HG02870 (cell line): ENCODE results near the gene PFKL.
"Not testable (repeated sequence)": the region's sequence is repeated elsewhere in the genome, so short reads cannot be mapped to it uniquely, and the experiment has no call there.

Source experiments
- ATAC-seq: cut with Tn5 transposase; IDR thresholded peaks from one replicate; pipeline ENCODE4 v1.9.1; 2021; ENCODE audit warnings: mild to moderate bottlenecking, moderate library complexity; ENCODE audit not compliant: unreplicated experiment

PFKL gene

GRCh38 chr21:44337941-44338895 is 38.4 kb downstream of the PFKL start:
- ATAC-seq, result no peak

- ATAC-seq, result peak; percentile 80
These were observed 39.4 kb downstream of the PFKL start, which contains the start of gene CFAP410 for GRCh38 chr21:44338971-44339910. Gene CFAP410, minus strand, starts transcription at chr21:44339390. Its CDS starts 196 bp downstream, at chr21:44339194.

GRCh38 chr21:44341726-44342458 is 42.0 kb downstream of the PFKL start:
- not testable (repeated sequence) for ATAC-seq

- not testable (repeated sequence) for ATAC-seq
These were observed 43.1 kb downstream of the PFKL start for GRCh38 chr21:44342981-44343380.

- ATAC-seq, result no peak
These were observed 44.8 kb downstream of the PFKL start for GRCh38 chr21:44344541-44345183.

- no peak for ATAC-seq
These were observed 45.6 kb downstream of the PFKL start for GRCh38 chr21:44345495-44345894.

- ATAC-seq, result no peak
These were observed 48.1 kb downstream of the PFKL start for GRCh38 chr21:44347911-44348451.

GRCh38 chr21:44348861-44349260 is 49.0 kb downstream of the PFKL start:
- no peak for ATAC-seq

GRCh38 chr21:44349416-44349846 is 49.6 kb downstream of the PFKL start:
- ATAC-seq, result no peak

- no peak for ATAC-seq
These were observed 50.3 kb downstream of the PFKL start for GRCh38 chr21:44349847-44350772.

GRCh38 chr21:44350773-44351481 is 51.1 kb downstream of the PFKL start:
- no peak for ATAC-seq

GRCh38 chr21:44351535-44352252 is 51.8 kb downstream of the PFKL start:
- no peak for ATAC-seq

GRCh38 chr21:44352253-44352860 is 52.5 kb downstream of the PFKL start:
- no peak for ATAC-seq

GRCh38 chr21:44353191-44353970 is 53.5 kb downstream of the PFKL start, which contains the start of gene TRPM2:
Gene TRPM2, plus strand, starts transcription at chr21:44353621. Its CDS starts 80 bp downstream, at chr21:44353701.
- ATAC-seq, result no peak

- ATAC-seq, result no peak
These were observed 54.1 kb downstream of the PFKL start for GRCh38 chr21:44354001-44354405.
